ENCODE results near the gene PTGES. TPM values are rescaled to one million over a fixed set of nuclear protein-coding genes. Genes with fewer than 3 reads are reported as not detected.
A peak's percentile ranks its signal among the peaks of the same experiment; 100 is the strongest.

Gene PTGES
- total and polyA plus RNA-seq, 3 experiments from 2014 or later: not detected

- Histone ChIP-seq H3K27me3 (ENCODE audit: insufficient read depth, low read length, poor library complexity, severe bottlenecking) (no peaks in the 10 kb centered on the region), H3K27ac (ENCODE audit: low read depth, low read length) (no peak overlapping the region), H3K36me3 (ENCODE audit: insufficient read depth, low read length) (no peaks in the 10 kb centered on the region), H3K4me3 (ENCODE audit: low read length) (no peak overlapping the region), H3K9me3 (ENCODE audit: low read length) (no peaks in the 10 kb centered on the region), H3K4me1 (ENCODE audit: insufficient read depth, low read length) (no peaks in the 10 kb centered on the region)
- Mint-ChIP-seq H3K4me1 (peaks cover 0 to 5% (median 3%) of the 10 kb centered on the region in 3 donors), H3K27ac (peak overlapping the region in 1 of 8 donors; percentile 1), H3K4me3 (no peak overlapping the region), H3K36me3 (no peaks in the 10 kb centered on the region), H3K27me3 (peaks cover 11 to 14% of the 10 kb centered on the region in 2 donors), H3K9me3 (no peaks in the 10 kb centered on the region)
- peak; percentile 40 to 79 (median 63) for DNase-seq
- ChIA-PET CTCF (interaction anchor here (0.7 to 5.9 kb wide), 14 partner anchors 8 to 653 kb away, joined by 3 to 59 read pairs (median 4); no protein-coding TSS in a partner anchor), POLR2A (no interaction called here)
Observed at GRCh38 chr9:129783516-129784361, 30.9 kb upstream of the PTGES start.

DNA sequence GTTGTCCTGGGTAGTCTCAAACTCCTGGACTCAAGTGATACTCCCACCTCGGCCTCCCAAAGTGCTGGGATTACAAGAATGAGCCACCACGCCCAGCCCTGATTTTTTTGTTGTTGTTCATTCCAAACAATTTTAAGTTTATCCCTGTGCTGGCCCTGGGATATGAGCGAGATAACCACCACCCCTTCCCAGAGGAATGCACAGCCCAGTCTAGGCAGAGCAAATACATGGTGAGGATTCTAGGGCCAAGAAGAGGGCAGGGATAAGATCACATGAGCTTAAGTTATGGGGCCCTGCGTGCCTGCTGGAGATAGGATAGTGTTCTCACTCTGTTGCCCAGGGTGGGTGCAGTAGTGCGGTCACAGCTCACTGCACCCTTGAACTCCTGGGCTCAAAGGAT is 29.1 kb upstream of the PTGES start:
- Histone ChIP-seq H3K27me3 (ENCODE audit: insufficient read depth, low read length, poor library complexity, severe bottlenecking) (no peaks in the 10 kb centered on the region), H3K27ac (ENCODE audit: low read depth, low read length) (no peak overlapping the region), H3K36me3 (ENCODE audit: insufficient read depth, low read length) (no peaks in the 10 kb centered on the region), H3K4me1 (ENCODE audit: insufficient read depth, low read length) (peaks cover 6% of the 10 kb centered on the region), H3K4me3 (ENCODE audit: low read length) (no peak overlapping the region), H3K9me3 (ENCODE audit: low read length) (no peaks in the 10 kb centered on the region)
- Mint-ChIP-seq H3K36me3 (no peaks in the 10 kb centered on the region), H3K27me3 (peaks cover 4 to 5% of the 10 kb centered on the region in 2 donors), H3K9me3 (no peaks in the 10 kb centered on the region), H3K27ac (no peak overlapping the region), H3K4me3 (no peak overlapping the region), H3K4me1 (peaks cover 7 to 14% (median 9%) of the 10 kb centered on the region in 3 donors)
- ChIA-PET CTCF (interaction anchor here (1.2 to 5.9 kb wide), 5 partner anchors 9 to 651 kb away, joined by 3 to 59 read pairs (median 5); no protein-coding TSS in a partner anchor), POLR2A (no interaction called here)
- no peak for DNase-seq

GRCh38 chr9:129781131-129781530 is 28.3 kb upstream of the PTGES start:
- Mint-ChIP-seq H3K36me3 (no peaks in the 10 kb centered on the region), H3K4me3 (no peak overlapping the region), H3K27ac (peak overlapping the region in 1 of 8 donors; percentile 37), H3K9me3 (no peaks in the 10 kb centered on the region), H3K4me1 (peaks cover 7 to 17% (median 9%) of the 10 kb centered on the region in 3 donors), H3K27me3 (peaks cover 3 to 5% of the 10 kb centered on the region in 2 donors)
- peaks cover 10% of the 10 kb centered on the region for H3K4me1 ChIP-seq (ENCODE audit: insufficient read depth, low read length)
- H3K27ac ChIP-seq (ENCODE audit: low read depth, low read length): no peak overlapping the region
- no peak for DNase-seq
- no peaks in the 10 kb centered on the region for H3K27me3 ChIP-seq (ENCODE audit: insufficient read depth, low read length, poor library complexity, severe bottlenecking)
- no peak overlapping the region for H3K4me3 ChIP-seq (ENCODE audit: low read length)
- ChIA-PET POLR2A (no interaction called here), CTCF (interaction anchor here (1.2 to 5.9 kb wide), 7 partner anchors 9 to 650 kb away, joined by 3 to 59 read pairs (median 6); no protein-coding TSS in a partner anchor)
- H3K36me3 ChIP-seq (ENCODE audit: insufficient read depth, low read length): no peaks in the 10 kb centered on the region
- H3K9me3 ChIP-seq (ENCODE audit: low read length): no peaks in the 10 kb centered on the region

- peaks cover 7 to 17% (median 9%) of the 10 kb centered on the region in 3 donors for H3K4me1 Mint-ChIP-seq
- POLR2A ChIA-PET: no interaction called here
Observed at GRCh38 chr9:129779560-129780190, 26.8 kb upstream of the PTGES start.

GRCh38 chr9:129778469-129778868 is 25.6 kb upstream of the PTGES start:
- no peaks in the 10 kb centered on the region for H3K36me3 Mint-ChIP-seq
- no peaks in the 10 kb centered on the region for H3K9me3 ChIP-seq (ENCODE audit: low read length)
- no peaks in the 10 kb centered on the region for H3K9me3 Mint-ChIP-seq
- H3K4me1 Mint-ChIP-seq: peaks cover 6 to 13% (median 7%) of the 10 kb centered on the region in 3 donors
- no peaks in the 10 kb centered on the region for H3K36me3 ChIP-seq (ENCODE audit: insufficient read depth, low read length)
- POLR2A ChIA-PET: no interaction called here
- no peak overlapping the region for H3K4me3 ChIP-seq (ENCODE audit: low read length)
- H3K4me1 ChIP-seq (ENCODE audit: insufficient read depth, low read length): peaks cover 10% of the 10 kb centered on the region
- no peak for DNase-seq
- CTCF ChIA-PET: interaction anchor here (1.5 kb wide), 1 partner anchor 639 kb away, joined by 5 read pairs; no protein-coding TSS in a partner anchor
- H3K27me3 ChIP-seq (ENCODE audit: insufficient read depth, low read length, poor library complexity, severe bottlenecking): no peaks in the 10 kb centered on the region
- H3K27me3 Mint-ChIP-seq: peaks cover 5 to 15% of the 10 kb centered on the region in 2 donors
- H3K27ac Mint-ChIP-seq: no peak overlapping the region
- no peak overlapping the region for H3K27ac ChIP-seq (ENCODE audit: low read depth, low read length)
- H3K4me3 Mint-ChIP-seq: no peak overlapping the region

More at GRCh38 chr9:129779560-129780190, 26.8 kb upstream of the PTGES start:
- no peak for DNase-seq
- peaks cover 10% of the 10 kb centered on the region for H3K4me1 ChIP-seq (ENCODE audit: insufficient read depth, low read length)
- H3K27ac Mint-ChIP-seq: no peak overlapping the region
- no peak overlapping the region for H3K4me3 Mint-ChIP-seq
- CTCF ChIA-PET: interaction anchor here (2.0 kb wide), 1 partner anchor 42 kb away, joined by 12 read pairs; no protein-coding TSS in a partner anchor
- no peaks in the 10 kb centered on the region for H3K36me3 Mint-ChIP-seq
- no peaks in the 10 kb centered on the region for H3K9me3 Mint-ChIP-seq
- H3K4me3 ChIP-seq (ENCODE audit: low read length): no peak overlapping the region
- no peaks in the 10 kb centered on the region for H3K36me3 ChIP-seq (ENCODE audit: insufficient read depth, low read length)
- no peak overlapping the region for H3K27ac ChIP-seq (ENCODE audit: low read depth, low read length)
- no peaks in the 10 kb centered on the region for H3K27me3 ChIP-seq (ENCODE audit: insufficient read depth, low read length, poor library complexity, severe bottlenecking)
- H3K27me3 Mint-ChIP-seq: peaks cover 5 to 7% of the 10 kb centered on the region in 2 donors
- H3K9me3 ChIP-seq (ENCODE audit: low read length): no peaks in the 10 kb centered on the region

- DNase-seq: no peak
- CTCF ChIA-PET: interaction anchor here (1.1 to 1.9 kb wide), 3 partner anchors 13 to 638 kb away, joined by 4 to 7 read pairs (median 5); no protein-coding TSS in a partner anchor
- H3K27ac ChIP-seq (ENCODE audit: low read depth, low read length): peak overlapping the region; percentile 25
- Mint-ChIP-seq H3K4me1 (peaks cover 6 to 13% (median 7%) of the 10 kb centered on the region in 3 donors), H3K27ac (peak overlapping the region in 2 of 8 donors; percentile 4 to 92), H3K27me3 (peaks cover 5 to 17% of the 10 kb centered on the region in 2 donors), H3K4me3 (peak overlapping the region in 1 of 7 donors; percentile 12), H3K36me3 (no peaks in the 10 kb centered on the region), H3K9me3 (no peaks in the 10 kb centered on the region)
- peaks cover 10% of the 10 kb centered on the region for H3K4me1 ChIP-seq (ENCODE audit: insufficient read depth, low read length)
- H3K4me3 ChIP-seq (ENCODE audit: low read length): no peak overlapping the region
- no peaks in the 10 kb centered on the region for H3K27me3 ChIP-seq (ENCODE audit: insufficient read depth, low read length, poor library complexity, severe bottlenecking)
- H3K36me3 ChIP-seq (ENCODE audit: insufficient read depth, low read length): no peaks in the 10 kb centered on the region
- no peaks in the 10 kb centered on the region for H3K9me3 ChIP-seq (ENCODE audit: low read length)
- POLR2A ChIA-PET: no interaction called here
Observed at GRCh38 chr9:129777769-129778130, 24.9 kb upstream of the PTGES start.

- peak overlapping the region in 5 of 8 donors; percentile 4 to 92 (median 52) for H3K27ac Mint-ChIP-seq
Observed at GRCh38 chr9:129776938-129777768, 24.3 kb upstream of the PTGES start.

More at GRCh38 chr9:129776938-129777768, 24.3 kb upstream of the PTGES start:
- POLR2A ChIA-PET: no interaction called here
- H3K9me3 ChIP-seq (ENCODE audit: low read length): no peaks in the 10 kb centered on the region
- CTCF ChIA-PET: interaction anchor here (0.8 to 1.9 kb wide), 5 partner anchors 14 to 645 kb away, joined by 3 to 7 read pairs (median 4); no protein-coding TSS in a partner anchor
- H3K4me1 ChIP-seq (ENCODE audit: insufficient read depth, low read length): peaks cover 10% of the 10 kb centered on the region
- DNase-seq: peak in 3 of 5 donors; percentile 3 to 65 (median 23)
- H3K4me3 Mint-ChIP-seq: peak overlapping the region in 2 of 7 donors; percentile 12 to 48
- no peaks in the 10 kb centered on the region for H3K36me3 Mint-ChIP-seq
- peaks cover 6 to 13% (median 7%) of the 10 kb centered on the region in 3 donors for H3K4me1 Mint-ChIP-seq
- H3K27ac ChIP-seq (ENCODE audit: low read depth, low read length): peak overlapping the region; percentile 43
- H3K9me3 Mint-ChIP-seq: no peaks in the 10 kb centered on the region
- no peak overlapping the region for H3K4me3 ChIP-seq (ENCODE audit: low read length)
- no peaks in the 10 kb centered on the region for H3K27me3 ChIP-seq (ENCODE audit: insufficient read depth, low read length, poor library complexity, severe bottlenecking)
- no peaks in the 10 kb centered on the region for H3K36me3 ChIP-seq (ENCODE audit: insufficient read depth, low read length)
- peaks cover 5 to 17% of the 10 kb centered on the region in 2 donors for H3K27me3 Mint-ChIP-seq
